Tibial nerve (tissue), 4 donors: Measurements from ENCODE around the gene ABHD10. TPM values are rescaled to one million over a fixed set of nuclear protein-coding genes. Genes with fewer than 3 reads are reported as not detected.

ENCODE experiments used
- DNase-seq, 2 donors: peaks; one replicate each; pipeline ENCODE4 v3.0.0-alpha.2; 2019; ENCODE audit warnings: low spot score in 2 of 2
- H3K27ac ChIP-seq, 4 donors: fragments of 200-600 bp; sonication (generic) in 3 of 4; one replicate each; pipeline ENCODE4 v1.5.1; 2017 to 2019; ENCODE audit warnings: mild to moderate bottlenecking in 1 of 4
- H3K27me3 ChIP-seq, 2 donors: fragments of 200-600 bp; sonication (generic) in 1 of 2; one replicate each; pipeline versions ENCODE4 v1.5.1 to v1.6.0; 2017 to 2019
- H3K36me3 ChIP-seq, 3 donors: fragments of 200-600 bp; sonication (generic); one replicate each; pipeline ENCODE4 v1.5.1; 2018 to 2019
- H3K4me1 ChIP-seq, 4 donors: fragments of 200-600 bp; sonication (generic) in 3 of 4; one replicate each; pipeline ENCODE4 v1.5.1; 2017 to 2019
- H3K4me3 ChIP-seq, 4 donors: fragments of 200-600 bp; sonication (generic) in 3 of 4; one replicate each; pipeline ENCODE4 v1.5.1; 2017 to 2019; ENCODE audit warnings: mild to moderate bottlenecking in 1 of 4, moderate library complexity in 1 of 4
- H3K9me3 ChIP-seq, 4 donors: fragments of 200-600 bp; sonication (generic) in 3 of 4; one replicate each; pipeline ENCODE4 v1.5.1; 2017 to 2019
- CTCF ChIP-seq, 5 experiments: fragments of 200-600 bp in 3 of 5; fragments of 450-650 bp in 2 of 5; sonication (generic) in 3 of 5; IDR thresholded peaks; one replicate each; pipeline ENCODE4 v1.5.1; 2016 to 2019; ENCODE audit warnings: antibody characterized with exemption in 5 of 5, mild to moderate bottlenecking in 3 of 5, moderate library complexity in 2 of 5
- EP300 ChIP-seq, 2 donors: sonication (generic); formaldehyde crosslinking; IDR thresholded peaks; one replicate each; pipeline ENCODE4 v1.6.1; 2017; ENCODE audit warnings: antibody characterized with exemption in 2 of 2, mild to moderate bottlenecking in 1 of 2
- POLR2A ChIP-seq, 2 donors: fragments of 450-650 bp; IDR thresholded peaks; one replicate each; pipeline ENCODE4 v1.6.1; 2017; ENCODE audit warnings: antibody characterized with exemption in 2 of 2, mild to moderate bottlenecking in 2 of 2, moderate library complexity in 2 of 2
- WGBS, 2 donors: methylation state at CpG; one replicate each; pipeline ENCODE4 v1.1.5; 2018; 5-methylcytosine and 5-hydroxymethylcytosine counted together
- total RNA-seq, 4 donors: library from RNA; depleted of rRNA; stranded (reverse); fragments of >200 nt; gene quantifications; one replicate each; pipeline ENCODE4 v1.1.0, GENCODE V29; 2016

Gene ABHD10
- total RNA-seq, 4 donors from 2014 or later, result 11.7 to 28.8 (median 19.4) TPM

GRCh38 chr3:112020674-112021085 lies 41.9 kb downstream of the ABHD10 start:
- no peak for DNase-seq
- Histone ChIP-seq H3K9me3 (peaks cover 0 to 6% (median 0%) of the 10 kb centered on the region in 4 donors), H3K27me3 (no peaks in the 10 kb centered on the region), H3K4me1 (no peaks in the 10 kb centered on the region), H3K36me3 (no peaks in the 10 kb centered on the region), H3K4me3 (no peak overlapping the region), H3K27ac (no peak overlapping the region)
- no peak for TF ChIP-seq POLR2A (IDR thresholded peaks at IDR 0.05)
- WGBS, 2 donors, result 52 to 67% methylated on average over 1 of the region's 1 CpG

GRCh38 chr3:112027142-112027541 lies 48.3 kb downstream of the ABHD10 start:
- no peaks in the 10 kb centered on the region for H3K9me3 ChIP-seq

GRCh38 chr3:112027826-112028225 lies 49.0 kb downstream of the ABHD10 start:
- Histone ChIP-seq H3K36me3 (no peaks in the 10 kb centered on the region), H3K27ac (no peak overlapping the region), H3K27me3 (no peaks in the 10 kb centered on the region), H3K4me3 (no peak overlapping the region), H3K9me3 (no peaks in the 10 kb centered on the region), H3K4me1 (no peaks in the 10 kb centered on the region)
- 79 to 82% methylated on average over 4 of the region's 4 CpGs for WGBS, 2 donors
- TF ChIP-seq EP300 (IDR thresholded peaks at IDR 0.05) (no peak), CTCF (IDR thresholded peaks at IDR 0.05) (no peak)
- DNase-seq, result no peak

More at GRCh38 chr3:112027142-112027541, 48.3 kb downstream of the ABHD10 start:
- Histone ChIP-seq H3K36me3 (no peaks in the 10 kb centered on the region), H3K27me3 (no peaks in the 10 kb centered on the region), H3K4me1 (no peaks in the 10 kb centered on the region), H3K4me3 (no peak overlapping the region), H3K27ac (no peak overlapping the region)
- no peak for DNase-seq
- WGBS, 2 donors, result 88% methylated on average over 4 of the region's 4 CpGs
- TF ChIP-seq CTCF (IDR thresholded peaks at IDR 0.05), result no peak
- TF ChIP-seq EP300 (IDR thresholded peaks at IDR 0.05), result no peak
- TF ChIP-seq POLR2A (IDR thresholded peaks at IDR 0.05), result no peak

GRCh38 chr3:112030901-112031300 lies 52.1 kb downstream of the ABHD10 start:
- no peak overlapping the region for H3K4me3 ChIP-seq
- no peaks in the 10 kb centered on the region for H3K36me3 ChIP-seq
- no peak for TF ChIP-seq CTCF (IDR thresholded peaks at IDR 0.05)
- no peak for TF ChIP-seq EP300 (IDR thresholded peaks at IDR 0.05)
- TF ChIP-seq POLR2A (IDR thresholded peaks at IDR 0.05), result no peak
- H3K27me3 ChIP-seq, result no peaks in the 10 kb centered on the region
- no peaks in the 10 kb centered on the region for H3K4me1 ChIP-seq
- H3K27ac ChIP-seq, result no peak overlapping the region
- H3K9me3 ChIP-seq, result no peaks in the 10 kb centered on the region
- WGBS, 2 donors, result 86 to 92% methylated on average over 5 of the region's 5 CpGs
- DNase-seq, result no peak

GRCh38 chr3:112032098-112032731 lies 53.4 kb downstream of the ABHD10 start:
- TF ChIP-seq POLR2A (IDR thresholded peaks at IDR 0.05), result no peak
- TF ChIP-seq CTCF (IDR thresholded peaks at IDR 0.05), result no peak
- no peak for DNase-seq
- H3K27ac ChIP-seq, result no peak overlapping the region
- H3K9me3 ChIP-seq, result no peaks in the 10 kb centered on the region
- no peak overlapping the region for H3K4me3 ChIP-seq
- no peaks in the 10 kb centered on the region for H3K4me1 ChIP-seq
- no peaks in the 10 kb centered on the region for H3K36me3 ChIP-seq
- no peaks in the 10 kb centered on the region for H3K27me3 ChIP-seq
- whole genome bisulfite sequencing, 2 donors, result 67 to 75% methylated on average over 5 of the region's 5 CpGs

- Histone ChIP-seq H3K36me3 (no peaks in the 10 kb centered on the region), H3K4me3 (no peak within 1 kb of the TSS), H3K4me1 (no peaks in the 10 kb centered on the region), H3K27ac (no peak within 1 kb of the TSS), H3K9me3 (no peaks in the 10 kb centered on the region), H3K27me3 (no peaks in the 10 kb centered on the region)
- 91 to 98% methylated on average over 4 of the region's 4 CpGs for WGBS, 2 donors
- no peak for DNase-seq
- no peak for TF ChIP-seq CTCF (IDR thresholded peaks at IDR 0.05)
- TF ChIP-seq POLR2A (IDR thresholded peaks at IDR 0.05), result no peak
- no peak for TF ChIP-seq EP300 (IDR thresholded peaks at IDR 0.05)
Measured at GRCh38 chr3:112034436-112034835, 55.6 kb downstream of the ABHD10 start, which contains the start of gene TMPRSS7. TMPRSS7 (plus strand) TSS chr3:112034736; CDS start chr3:112034846, 110 bp downstream.
